Activated CD4-positive, alpha-beta T cell treated with anti-CD3 and anti-CD28 coated beads, Interleukin-2, Interleukin-4, amounts not matched to agents 100 ng/mL and 50 ng/mL, durations not matched to agents 16 hours and 8 hours (primary cell): ENCODE measurements around the gene OOSP1.
A peak's percentile ranks its signal among the peaks of the same experiment; 100 is the strongest.
"Not testable (repeated sequence)": the region's sequence is repeated elsewhere in the genome, so short reads cannot be mapped to it uniquely, and the experiment has no call there.

Experiments
- DNase-seq: peaks from one replicate; pipeline ENCODE4 v3.0.0-alpha.2; 2020; ENCODE audit warnings: low spot score

The OOSP1 gene

GRCh38 chr11:59938132-59938531 is at the start of gene OOSP1:
Gene OOSP1, plus strand, starts transcription at chr11:59938432. Its CDS starts 23 bp downstream, at chr11:59938455.
- DNase-seq = no peak

- no peak for DNase-seq
These were observed 46.5 kb upstream of the OOSP1 start for GRCh38 chr11:59891781-59892181.

GRCh38 chr11:59894616-59895015 is 43.6 kb upstream of the OOSP1 start:
- DNase-seq = no peak

GRCh38 chr11:59898046-59898445 is 40.2 kb upstream of the OOSP1 start:
- no peak for DNase-seq

GRCh38 chr11:59898650-59899049 is 39.6 kb upstream of the OOSP1 start:
- DNase-seq = no peak

- no peak for DNase-seq
These were observed 38.7 kb upstream of the OOSP1 start for GRCh38 chr11:59899532-59899931.

- DNase-seq = no peak
These were observed 37.7 kb upstream of the OOSP1 start for GRCh38 chr11:59900366-59901126.

GRCh38 chr11:59901306-59901705 is 36.9 kb upstream of the OOSP1 start:
- no peak for DNase-seq

GRCh38 chr11:59903569-59903968 is 34.7 kb upstream of the OOSP1 start:
- DNase-seq = not testable (repeated sequence)

GRCh38 chr11:59918480-59918879 is 19.8 kb upstream of the OOSP1 start:
- no peak for DNase-seq

- peak; percentile 33 for DNase-seq
These were observed 19.1 kb upstream of the OOSP1 start for GRCh38 chr11:59918987-59919589.

- DNase-seq = no peak
These were observed 14.4 kb upstream of the OOSP1 start for GRCh38 chr11:59923813-59924212.

- DNase-seq = no peak
These were observed 6.5 kb upstream of the OOSP1 start for GRCh38 chr11:59931688-59932087.

GRCh38 chr11:59938718-59939117 is 486 bp downstream of the OOSP1 start:
- DNase-seq = no peak

GRCh38 chr11:59939482-59939881 is 1.2 kb downstream of the OOSP1 start:
- DNase-seq = no peak

GRCh38 chr11:59941091-59941490 is 2.9 kb downstream of the OOSP1 start:
- no peak for DNase-seq

- no peak for DNase-seq
These were observed 5.9 kb downstream of the OOSP1 start for GRCh38 chr11:59943997-59944714.

- DNase-seq = no peak
These were observed 6.5 kb downstream of the OOSP1 start for GRCh38 chr11:59944720-59945119.

- DNase-seq = no peak
These were observed 15.4 kb downstream of the OOSP1 start for GRCh38 chr11:59953463-59954218.

GRCh38 chr11:59954219-59954847 is 16.1 kb downstream of the OOSP1 start:
- no peak for DNase-seq

- no peak for DNase-seq
These were observed 18.9 kb downstream of the OOSP1 start for GRCh38 chr11:59957094-59957493.
